ENCODE data around the gene UBE2C.

Gene UBE2C

DNA sequence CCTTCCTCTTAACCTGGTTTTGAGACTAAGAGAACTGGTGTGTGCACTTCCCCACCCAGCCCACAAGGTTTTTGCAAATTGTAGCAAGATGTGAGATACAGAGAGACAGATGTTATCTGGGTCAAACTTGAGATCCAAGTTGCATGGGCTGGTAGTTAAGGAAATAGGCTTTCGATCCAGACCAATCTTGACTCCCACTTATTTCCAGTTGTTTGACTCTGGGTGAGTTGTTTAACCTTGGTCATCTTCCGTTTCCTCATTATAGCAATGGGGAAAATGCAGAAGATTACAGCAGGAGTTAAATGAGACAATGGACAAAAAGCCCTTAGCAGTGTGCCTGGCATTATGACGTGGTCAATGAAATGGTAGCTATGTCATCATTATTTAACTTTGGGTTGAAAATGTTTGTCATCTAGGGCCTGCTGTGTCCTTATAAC lies 22.9 kb downstream of the UBE2C start:
- Histone ChIP-seq H3K4me3 (replicated peaks; ENCODE audit: insufficient read depth, low read length) (no peak overlapping the region), H3K27ac (replicated peaks) (peak overlapping the region; percentile 6; the same call in 1 of the 2 replicates), H3K27me3 (ENCODE audit: insufficient read depth, poor library complexity, severe bottlenecking) (no peaks in the 10 kb centered on the region)
- TF ChIP-seq POLR2AphosphoS5 (IDR thresholded peaks at IDR 0.05; ENCODE audit: low read depth): no peak
- peak; percentile 83 for TF ChIP-seq SPI1 (IDR thresholded peaks at IDR 0.05; ENCODE audit: borderline replicate concordance, low read depth)
- TF ChIP-seq, protein P1, sequence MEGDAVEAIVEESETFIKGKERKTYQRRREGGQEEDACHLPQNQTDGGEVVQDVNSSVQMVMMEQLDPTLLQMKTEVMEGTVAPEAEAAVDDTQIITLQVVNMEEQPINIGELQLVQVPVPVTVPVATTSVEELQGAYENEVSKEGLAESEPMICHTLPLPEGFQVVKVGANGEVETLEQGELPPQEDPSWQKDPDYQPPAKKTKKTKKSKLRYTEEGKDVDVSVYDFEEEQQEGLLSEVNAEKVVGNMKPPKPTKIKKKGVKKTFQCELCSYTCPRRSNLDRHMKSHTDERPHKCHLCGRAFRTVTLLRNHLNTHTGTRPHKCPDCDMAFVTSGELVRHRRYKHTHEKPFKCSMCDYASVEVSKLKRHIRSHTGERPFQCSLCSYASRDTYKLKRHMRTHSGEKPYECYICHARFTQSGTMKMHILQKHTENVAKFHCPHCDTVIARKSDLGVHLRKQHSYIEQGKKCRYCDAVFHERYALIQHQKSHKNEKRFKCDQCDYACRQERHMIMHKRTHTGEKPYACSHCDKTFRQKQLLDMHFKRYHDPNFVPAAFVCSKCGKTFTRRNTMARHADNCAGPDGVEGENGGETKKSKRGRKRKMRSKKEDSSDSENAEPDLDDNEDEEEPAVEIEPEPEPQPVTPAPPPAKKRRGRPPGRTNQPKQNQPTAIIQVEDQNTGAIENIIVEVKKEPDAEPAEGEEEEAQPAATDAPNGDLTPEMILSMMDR (IDR thresholded peaks at IDR 0.05; ENCODE audit: insufficient read depth, low read length): no peak
- DNase-seq (ENCODE audit: low read depth in 1 of 2, low spot score in 1 of 2): peak in 1 of 2 experiments; percentile 56

- no peak for DNase-seq (ENCODE audit: low read depth in 1 of 2, low spot score in 1 of 2)
- Histone ChIP-seq H3K4me3 (replicated peaks; ENCODE audit: insufficient read depth, low read length) (no peak overlapping the region), H3K27ac (replicated peaks) (no peak overlapping the region; the same call in 1 of the 2 replicates), H3K27me3 (ENCODE audit: insufficient read depth, poor library complexity, severe bottlenecking) (no peaks in the 10 kb centered on the region)
- TF ChIP-seq SPI1 (IDR thresholded peaks at IDR 0.05; ENCODE audit: borderline replicate concordance, low read depth) (no peak), POLR2AphosphoS5 (IDR thresholded peaks at IDR 0.05; ENCODE audit: low read depth) (no peak)
- TF ChIP-seq, protein P2, sequence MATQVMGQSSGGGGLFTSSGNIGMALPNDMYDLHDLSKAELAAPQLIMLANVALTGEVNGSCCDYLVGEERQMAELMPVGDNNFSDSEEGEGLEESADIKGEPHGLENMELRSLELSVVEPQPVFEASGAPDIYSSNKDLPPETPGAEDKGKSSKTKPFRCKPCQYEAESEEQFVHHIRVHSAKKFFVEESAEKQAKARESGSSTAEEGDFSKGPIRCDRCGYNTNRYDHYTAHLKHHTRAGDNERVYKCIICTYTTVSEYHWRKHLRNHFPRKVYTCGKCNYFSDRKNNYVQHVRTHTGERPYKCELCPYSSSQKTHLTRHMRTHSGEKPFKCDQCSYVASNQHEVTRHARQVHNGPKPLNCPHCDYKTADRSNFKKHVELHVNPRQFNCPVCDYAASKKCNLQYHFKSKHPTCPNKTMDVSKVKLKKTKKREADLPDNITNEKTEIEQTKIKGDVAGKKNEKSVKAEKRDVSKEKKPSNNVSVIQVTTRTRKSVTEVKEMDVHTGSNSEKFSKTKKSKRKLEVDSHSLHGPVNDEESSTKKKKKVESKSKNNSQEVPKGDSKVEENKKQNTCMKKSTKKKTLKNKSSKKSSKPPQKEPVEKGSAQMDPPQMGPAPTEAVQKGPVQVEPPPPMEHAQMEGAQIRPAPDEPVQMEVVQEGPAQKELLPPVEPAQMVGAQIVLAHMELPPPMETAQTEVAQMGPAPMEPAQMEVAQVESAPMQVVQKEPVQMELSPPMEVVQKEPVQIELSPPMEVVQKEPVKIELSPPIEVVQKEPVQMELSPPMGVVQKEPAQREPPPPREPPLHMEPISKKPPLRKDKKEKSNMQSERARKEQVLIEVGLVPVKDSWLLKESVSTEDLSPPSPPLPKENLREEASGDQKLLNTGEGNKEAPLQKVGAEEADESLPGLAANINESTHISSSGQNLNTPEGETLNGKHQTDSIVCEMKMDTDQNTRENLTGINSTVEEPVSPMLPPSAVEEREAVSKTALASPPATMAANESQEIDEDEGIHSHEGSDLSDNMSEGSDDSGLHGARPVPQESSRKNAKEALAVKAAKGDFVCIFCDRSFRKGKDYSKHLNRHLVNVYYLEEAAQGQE (IDR thresholded peaks at IDR 0.05; ENCODE audit: insufficient replicate concordance, low read depth): no peak
These were observed 23.4 kb downstream of the UBE2C start for GRCh38 chr20:45835825-45836224.

DNA sequence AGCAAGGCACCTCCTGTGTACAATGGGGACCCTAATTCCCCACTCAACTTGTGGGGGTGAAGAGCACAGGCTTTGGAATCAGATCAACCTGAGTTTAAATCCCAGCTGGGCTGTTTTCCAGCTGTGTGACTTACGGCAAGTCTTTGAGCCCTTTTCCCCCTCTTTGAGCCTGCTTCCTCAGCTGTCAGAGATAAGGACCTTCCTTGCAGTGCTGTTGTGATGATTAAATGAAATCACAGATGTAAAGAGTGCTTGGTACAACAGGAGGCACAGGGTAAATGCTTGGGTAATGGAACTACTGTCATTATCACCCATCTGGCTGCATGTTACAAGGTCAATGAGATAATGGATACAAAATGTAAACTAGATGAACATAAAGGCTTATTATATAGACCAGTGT lies 24.4 kb downstream of the UBE2C start:
- Histone ChIP-seq H3K27ac (replicated peaks) (no peak overlapping the region), H3K4me3 (replicated peaks; ENCODE audit: insufficient read depth, low read length) (no peak overlapping the region), H3K27me3 (ENCODE audit: insufficient read depth, poor library complexity, severe bottlenecking) (no peaks in the 10 kb centered on the region)
- no peak for DNase-seq (ENCODE audit: low read depth in 1 of 2, low spot score in 1 of 2)
- TF ChIP-seq POLR2AphosphoS5 (IDR thresholded peaks at IDR 0.05; ENCODE audit: low read depth): no peak
- TF ChIP-seq, protein P2 (IDR thresholded peaks at IDR 0.05; ENCODE audit: insufficient replicate concordance, low read depth): no peak
- no peak for TF ChIP-seq SPI1 (IDR thresholded peaks at IDR 0.05; ENCODE audit: borderline replicate concordance, low read depth)
- no peak for TF ChIP-seq GABPA (IDR thresholded peaks at IDR 0.05; ENCODE audit: low read depth)
- TF ChIP-seq, protein P1 (IDR thresholded peaks at IDR 0.05; ENCODE audit: insufficient read depth, low read length): no peak

DNA sequence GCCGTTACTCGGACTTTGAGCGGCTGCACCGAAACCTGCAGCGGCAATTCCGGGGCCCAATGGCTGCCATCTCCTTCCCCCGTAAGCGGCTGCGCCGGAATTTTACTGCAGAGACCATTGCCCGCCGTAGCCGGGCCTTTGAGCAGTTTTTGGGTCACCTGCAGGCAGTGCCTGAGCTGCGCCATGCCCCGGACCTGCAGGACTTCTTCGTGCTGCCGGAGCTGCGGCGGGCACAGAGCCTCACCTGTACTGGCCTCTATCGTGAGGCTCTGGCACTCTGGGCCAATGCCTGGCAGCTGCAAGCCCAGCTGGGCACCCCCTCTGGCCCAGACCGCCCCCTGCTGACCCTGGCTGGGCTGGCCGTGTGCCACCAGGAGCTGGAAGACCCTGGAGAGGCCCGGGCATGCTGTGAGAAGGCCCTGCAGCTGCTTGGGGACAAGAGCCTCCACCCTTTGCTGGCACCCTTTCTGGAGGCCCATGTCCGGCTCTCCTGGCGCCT lies 28.3 kb downstream of the UBE2C start:
- H3K27me3 ChIP-seq (ENCODE audit: insufficient read depth, poor library complexity, severe bottlenecking): no peaks in the 10 kb centered on the region
- no peak overlapping the region for H3K4me3 ChIP-seq (replicated peaks; ENCODE audit: insufficient read depth, low read length)
- H3K27ac ChIP-seq (replicated peaks): no peak overlapping the region
- no peak for DNase-seq (ENCODE audit: low read depth in 1 of 2, low spot score in 1 of 2)
- TF ChIP-seq, protein P1 (IDR thresholded peaks at IDR 0.05; ENCODE audit: insufficient read depth, low read length): no peak
- TF ChIP-seq, protein P2 (IDR thresholded peaks at IDR 0.05; ENCODE audit: insufficient replicate concordance, low read depth): no peak
- no peak for TF ChIP-seq SPI1 (IDR thresholded peaks at IDR 0.05; ENCODE audit: borderline replicate concordance, low read depth)
- no peak for TF ChIP-seq POLR2AphosphoS5 (IDR thresholded peaks at IDR 0.05; ENCODE audit: low read depth)
- TF ChIP-seq GABPA (IDR thresholded peaks at IDR 0.05; ENCODE audit: low read depth): no peak

All from HL-60 (cell line).